Choroid plexus epithelial cell (primary cell): ENCODE data around the gene SEZ6L2.
A peak's percentile ranks its signal among the peaks of the same experiment; 100 is the strongest.
"Not testable (repeated sequence)": the region's sequence is repeated elsewhere in the genome, so short reads cannot be mapped to it uniquely, and the experiment has no call there.

Experiments used
- DNase-seq: peaks from one replicate; pipeline ENCODE4 v3.0.0-alpha.2; 2010; ENCODE audit warnings: low read depth
- H3K4me3 ChIP-seq: 2 replicates; pipeline ENCODE4 v1.5.1; 2011; ENCODE audit warnings: low read depth, mild to moderate bottlenecking, control low read depth, low read length, moderate library complexity
- CTCF ChIP-seq: conservative IDR thresholded peaks from 2 replicates; pipeline ENCODE4 v1.5.1; 2011; ENCODE audit warnings: low read depth, mild to moderate bottlenecking, control low read depth, inconsistent platforms, low read length, moderate library complexity

Gene SEZ6L2

GRCh38 chr16:29899516-29900101, at the start of gene SEZ6L2:
Gene SEZ6L2 (minus strand): TSS chr16:29899550. CDS start chr16:29899019, 531 bp downstream.
- peak within 1 kb of the TSS; percentile 75 for H3K4me3 ChIP-seq
- TF ChIP-seq CTCF, result peak; percentile 57
- peak; percentile 97 for DNase-seq

- DNase-seq, result no peak
- no peak overlapping the region for H3K4me3 ChIP-seq
- no peak for TF ChIP-seq CTCF
Observed at GRCh38 chr16:29947897-29948296, 48.5 kb upstream of the SEZ6L2 start.

GRCh38 chr16:29943846-29944799, 44.8 kb upstream of the SEZ6L2 start:
- H3K4me3 ChIP-seq, result no peak overlapping the region
- DNase-seq, result peak; percentile 96

GRCh38 chr16:29940656-29941055, 41.3 kb upstream of the SEZ6L2 start:
- no peak overlapping the region for H3K4me3 ChIP-seq
- no peak for TF ChIP-seq CTCF
- no peak for DNase-seq

More at GRCh38 chr16:29943846-29944799, 44.8 kb upstream of the SEZ6L2 start:
- peak; percentile 64 for TF ChIP-seq CTCF

- not testable (repeated sequence) for H3K4me3 ChIP-seq, DNase-seq
Observed at GRCh38 chr16:29931750-29932149, 32.4 kb upstream of the SEZ6L2 start.

- peak overlapping the region; percentile 91 for H3K4me3 ChIP-seq
- TF ChIP-seq CTCF, result no peak
- peak; percentile 21 for DNase-seq
Observed at GRCh38 chr16:29927070-29927905, 27.9 kb upstream of the SEZ6L2 start.

- peak overlapping the region; percentile 91 for H3K4me3 ChIP-seq
- TF ChIP-seq CTCF, result no peak
- no peak for DNase-seq
Observed at GRCh38 chr16:29926711-29927052, 27.3 kb upstream of the SEZ6L2 start.
